Body of pancreas (tissue), 4 donors: Measurements from ENCODE around the gene SKI.

Experiments used
- CTCF ChIP-seq, 7 experiments: fragments of 450-650 bp in 4 of 7; fragments of 200-600 bp in 3 of 7; sonication (generic) in 3 of 7; IDR thresholded peaks; one replicate each; pipeline ENCODE4 v1.5.1; 2016 to 2019; ENCODE audit warnings: antibody characterized with exemption in 7 of 7
- POLR2A ChIP-seq, 3 donors: fragments of 450-650 bp; IDR thresholded peaks; one replicate each; pipeline ENCODE4 v1.6.1; 2016; ENCODE audit warnings: antibody characterized with exemption in 3 of 3, mild to moderate bottlenecking in 2 of 3

- TF ChIP-seq CTCF (IDR thresholded peaks at IDR 0.05) (no peak), POLR2A (IDR thresholded peaks at IDR 0.05) (no peak)
Observed at GRCh38 chr1:2320760-2321667, 92.9 kb downstream of the SKI start.
